ENCODE measurements around the gene TP63. TPM values are rescaled to one million over a fixed set of nuclear protein-coding genes. Genes with fewer than 3 reads are reported as not detected.
"Not testable (repeated sequence)": the region's sequence is repeated elsewhere in the genome, so short reads cannot be mapped to it uniquely, and the experiment has no call there.

Gene TP63
- total RNA-seq, 1 donor from 2014 or later, result 7.8 TPM

- not testable (repeated sequence) for H3K4me1 ChIP-seq (ENCODE audit: control insufficient read depth in 3 of 3, insufficient read depth in 3 of 3, low read length in 3 of 3); H3K9ac ChIP-seq (ENCODE audit: low read depth in 1 of 3, low read length in 3 of 3); H3K36me3 ChIP-seq (ENCODE audit: control insufficient read depth in 3 of 3, insufficient read depth in 3 of 3, low read length in 3 of 3); H3K27ac ChIP-seq (ENCODE audit: low read depth, low read length); H3K27me3 ChIP-seq (ENCODE audit: control insufficient read depth in 3 of 3, insufficient read depth in 3 of 3, low read length in 3 of 3); H3K9me3 ChIP-seq (ENCODE audit: control insufficient read depth in 3 of 3, low read length in 3 of 3); H3K4me3 ChIP-seq (ENCODE audit: low read length in 3 of 3)
Observed at GRCh38 chr3:189596078-189596979, 34.9 kb upstream of the TP63 start.

- no peaks in the 10 kb centered on the region for H3K36me3 ChIP-seq (ENCODE audit: control insufficient read depth in 3 of 3, insufficient read depth in 3 of 3, low read length in 3 of 3)
- no peaks in the 10 kb centered on the region for H3K4me1 ChIP-seq (ENCODE audit: control insufficient read depth in 3 of 3, insufficient read depth in 3 of 3, low read length in 3 of 3)
- no peak overlapping the region for H3K4me3 ChIP-seq (ENCODE audit: low read length in 3 of 3)
- no peaks in the 10 kb centered on the region for H3K27me3 ChIP-seq (ENCODE audit: control insufficient read depth in 3 of 3, insufficient read depth in 3 of 3, low read length in 3 of 3)
- H3K9me3 ChIP-seq (ENCODE audit: control insufficient read depth in 3 of 3, low read length in 3 of 3), result peaks cover 0 to 1% (median 0%) of the 10 kb centered on the region in 3 donors
- no peak overlapping the region for H3K9ac ChIP-seq (ENCODE audit: low read depth in 1 of 3, low read length in 3 of 3)
- H3K27ac ChIP-seq (ENCODE audit: low read depth, low read length), result no peak overlapping the region
Observed at GRCh38 chr3:189597918-189598317, 33.3 kb upstream of the TP63 start.

GRCh38 chr3:189598530-189599225 is 32.5 kb upstream of the TP63 start:
- no peak overlapping the region for H3K4me3 ChIP-seq (ENCODE audit: low read length in 3 of 3)
- H3K4me1 ChIP-seq (ENCODE audit: control insufficient read depth in 3 of 3, insufficient read depth in 3 of 3, low read length in 3 of 3), result no peaks in the 10 kb centered on the region
- no peaks in the 10 kb centered on the region for H3K9me3 ChIP-seq (ENCODE audit: control insufficient read depth in 3 of 3, low read length in 3 of 3)
- no peaks in the 10 kb centered on the region for H3K36me3 ChIP-seq (ENCODE audit: control insufficient read depth in 3 of 3, insufficient read depth in 3 of 3, low read length in 3 of 3)
- no peak overlapping the region for H3K9ac ChIP-seq (ENCODE audit: low read depth in 1 of 3, low read length in 3 of 3)
- no peaks in the 10 kb centered on the region for H3K27me3 ChIP-seq (ENCODE audit: control insufficient read depth in 3 of 3, insufficient read depth in 3 of 3, low read length in 3 of 3)
- H3K27ac ChIP-seq (ENCODE audit: low read depth, low read length), result no peak overlapping the region

GRCh38 chr3:189602471-189602870 is 28.7 kb upstream of the TP63 start:
- Histone ChIP-seq H3K9me3 (ENCODE audit: control insufficient read depth in 3 of 3, low read length in 3 of 3) (no peaks in the 10 kb centered on the region), H3K27ac (ENCODE audit: low read depth, low read length) (no peak overlapping the region), H3K4me1 (ENCODE audit: control insufficient read depth in 3 of 3, insufficient read depth in 3 of 3, low read length in 3 of 3) (no peaks in the 10 kb centered on the region), H3K27me3 (ENCODE audit: control insufficient read depth in 3 of 3, insufficient read depth in 3 of 3, low read length in 3 of 3) (no peaks in the 10 kb centered on the region), H3K36me3 (ENCODE audit: control insufficient read depth in 3 of 3, insufficient read depth in 3 of 3, low read length in 3 of 3) (no peaks in the 10 kb centered on the region), H3K9ac (ENCODE audit: low read depth in 1 of 3, low read length in 3 of 3) (no peak overlapping the region), H3K4me3 (ENCODE audit: low read length in 3 of 3) (no peak overlapping the region)

GRCh38 chr3:189605717-189606116 is 25.5 kb upstream of the TP63 start:
- no peaks in the 10 kb centered on the region for H3K36me3 ChIP-seq (ENCODE audit: control insufficient read depth in 3 of 3, insufficient read depth in 3 of 3, low read length in 3 of 3)
- H3K27ac ChIP-seq (ENCODE audit: low read depth, low read length), result no peak overlapping the region
- peaks cover 0 to under 1% (median 0%) of the 10 kb centered on the region in 3 donors for H3K9me3 ChIP-seq (ENCODE audit: control insufficient read depth in 3 of 3, low read length in 3 of 3)
- H3K27me3 ChIP-seq (ENCODE audit: control insufficient read depth in 3 of 3, insufficient read depth in 3 of 3, low read length in 3 of 3), result no peaks in the 10 kb centered on the region
- H3K4me3 ChIP-seq (ENCODE audit: low read length in 3 of 3), result no peak overlapping the region
- H3K9ac ChIP-seq (ENCODE audit: low read depth in 1 of 3, low read length in 3 of 3), result no peak overlapping the region
- H3K4me1 ChIP-seq (ENCODE audit: control insufficient read depth in 3 of 3, insufficient read depth in 3 of 3, low read length in 3 of 3), result no peaks in the 10 kb centered on the region

- H3K4me3 ChIP-seq (ENCODE audit: low read length in 3 of 3), result no peak overlapping the region
- no peak overlapping the region for H3K27ac ChIP-seq (ENCODE audit: low read depth, low read length)
- peaks cover 0 to 3% (median 0%) of the 10 kb centered on the region in 3 donors for H3K9me3 ChIP-seq (ENCODE audit: control insufficient read depth in 3 of 3, low read length in 3 of 3)
- no peaks in the 10 kb centered on the region for H3K4me1 ChIP-seq (ENCODE audit: control insufficient read depth in 3 of 3, insufficient read depth in 3 of 3, low read length in 3 of 3)
- H3K9ac ChIP-seq (ENCODE audit: low read depth in 1 of 3, low read length in 3 of 3), result no peak overlapping the region
- no peaks in the 10 kb centered on the region for H3K36me3 ChIP-seq (ENCODE audit: control insufficient read depth in 3 of 3, insufficient read depth in 3 of 3, low read length in 3 of 3)
- H3K27me3 ChIP-seq (ENCODE audit: control insufficient read depth in 3 of 3, insufficient read depth in 3 of 3, low read length in 3 of 3), result no peaks in the 10 kb centered on the region
Observed at GRCh38 chr3:189606774-189607173, 24.4 kb upstream of the TP63 start.

- H3K36me3 ChIP-seq (ENCODE audit: control insufficient read depth in 3 of 3, insufficient read depth in 3 of 3, low read length in 3 of 3); H3K27me3 ChIP-seq (ENCODE audit: control insufficient read depth in 3 of 3, insufficient read depth in 3 of 3, low read length in 3 of 3): not testable (repeated sequence)
Observed at GRCh38 chr3:189612641-189613040, 18.5 kb upstream of the TP63 start.

GRCh38 chr3:189613122-189613521 is 18.1 kb upstream of the TP63 start:
- Histone ChIP-seq H3K36me3 (ENCODE audit: control insufficient read depth in 3 of 3, insufficient read depth in 3 of 3, low read length in 3 of 3) (no peaks in the 10 kb centered on the region), H3K4me3 (ENCODE audit: low read length in 3 of 3) (no peak overlapping the region), H3K9me3 (ENCODE audit: control insufficient read depth in 3 of 3, low read length in 3 of 3) (peaks cover 0 to 3% (median 0%) of the 10 kb centered on the region in 3 donors), H3K4me1 (ENCODE audit: control insufficient read depth in 3 of 3, insufficient read depth in 3 of 3, low read length in 3 of 3) (no peaks in the 10 kb centered on the region), H3K27ac (ENCODE audit: low read depth, low read length) (no peak overlapping the region), H3K9ac (ENCODE audit: low read depth in 1 of 3, low read length in 3 of 3) (no peak overlapping the region), H3K27me3 (ENCODE audit: control insufficient read depth in 3 of 3, insufficient read depth in 3 of 3, low read length in 3 of 3) (no peaks in the 10 kb centered on the region)

More at GRCh38 chr3:189612641-189613040, 18.5 kb upstream of the TP63 start:
- not testable (repeated sequence) for H3K27ac ChIP-seq (ENCODE audit: low read depth, low read length); H3K9ac ChIP-seq (ENCODE audit: low read depth in 1 of 3, low read length in 3 of 3); H3K4me1 ChIP-seq (ENCODE audit: control insufficient read depth in 3 of 3, insufficient read depth in 3 of 3, low read length in 3 of 3); H3K9me3 ChIP-seq (ENCODE audit: control insufficient read depth in 3 of 3, low read length in 3 of 3); H3K4me3 ChIP-seq (ENCODE audit: low read length in 3 of 3)

- Histone ChIP-seq H3K4me3 (ENCODE audit: low read length in 3 of 3) (peak overlapping the region in 1 of 3 donors; percentile 44), H3K4me1 (ENCODE audit: control insufficient read depth in 3 of 3, insufficient read depth in 3 of 3, low read length in 3 of 3) (peaks cover 11 to 24% (median 13%) of the 10 kb centered on the region in 3 donors), H3K27me3 (ENCODE audit: control insufficient read depth in 3 of 3, insufficient read depth in 3 of 3, low read length in 3 of 3) (no peaks in the 10 kb centered on the region), H3K9ac (ENCODE audit: low read depth in 1 of 3, low read length in 3 of 3) (peak overlapping the region; percentile 46 to 79 (median 54)), H3K9me3 (ENCODE audit: control insufficient read depth in 3 of 3, low read length in 3 of 3) (no peaks in the 10 kb centered on the region), H3K27ac (ENCODE audit: low read depth, low read length) (peak overlapping the region; percentile 83), H3K36me3 (ENCODE audit: control insufficient read depth in 3 of 3, insufficient read depth in 3 of 3, low read length in 3 of 3) (no peaks in the 10 kb centered on the region)
Observed at GRCh38 chr3:189621948-189622603, 9.1 kb upstream of the TP63 start.
